Neutrophil (primary cell): ENCODE results near the gene SORCS2.

ENCODE experiments used
- H3K27ac ChIP-seq: fragments of 200-600 bp; sonication (generic); 2 replicates; pipeline ENCODE4 v1.5.1; 2016; ENCODE audit warnings: mild to moderate bottlenecking, moderate library complexity
- H3K27me3 ChIP-seq: fragments of 200-600 bp; sonication (generic); 2 replicates; pipeline ENCODE4 v1.6.0; 2016; ENCODE audit warnings: mild to moderate bottlenecking
- H3K36me3 ChIP-seq: fragments of 200-600 bp; sonication (generic); 2 replicates; pipeline ENCODE4 v1.5.1; 2017
- H3K4me1 ChIP-seq, 2 experiments: fragments of 200-600 bp in 1 of 2; sonication (generic) in 1 of 2; 1 replicate in 1 of 2; 2 replicates in 1 of 2; pipeline versions ENCODE4 v1.5.1 to v1.6.1; 2013 to 2016; ENCODE audit warnings: low read depth in 1 of 2, low read length in 1 of 2, mild to moderate bottlenecking in 1 of 2, moderate library complexity in 1 of 2; ENCODE audit not compliant: control insufficient read depth in 1 of 2, insufficient read depth in 1 of 2
- H3K4me3 ChIP-seq, 2 experiments: fragments of 200-600 bp in 1 of 2; sonication (generic) in 1 of 2; 1 replicate in 1 of 2; 2 replicates in 1 of 2; pipeline ENCODE4 v1.5.1; 2013 to 2016; ENCODE audit warnings: low read depth in 1 of 2, low read length in 1 of 2, mild to moderate bottlenecking in 1 of 2, moderate library complexity in 1 of 2
- H3K9me3 ChIP-seq: fragments of 200-600 bp; sonication (generic); 2 replicates; pipeline ENCODE4 v1.5.1; 2016
- CTCF ChIP-seq: fragments of 200-600 bp; sonication (generic); IDR thresholded peaks from 2 replicates; pipeline ENCODE4 v1.5.1; 2016; ENCODE audit warnings: antibody characterized with exemption

The SORCS2 gene

DNA sequence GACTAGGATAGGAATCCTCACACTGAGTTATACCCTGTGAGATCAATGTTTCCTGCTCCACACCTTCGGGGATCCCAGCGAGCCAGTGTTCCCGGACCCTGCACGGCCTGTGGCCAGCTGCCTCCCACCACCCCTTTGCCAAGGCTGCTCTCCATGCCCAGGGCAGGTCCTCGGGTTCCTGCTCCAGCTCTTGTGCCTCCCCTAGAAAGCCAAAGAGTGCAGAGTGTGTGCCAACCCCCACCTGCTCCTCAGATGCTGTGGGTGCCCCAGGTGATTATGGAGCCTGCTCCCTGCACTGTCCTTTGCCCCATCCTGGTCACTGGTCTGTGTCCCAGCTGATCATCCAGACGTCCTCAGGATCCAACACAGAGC is 500.9 kb downstream of the SORCS2 start:
- Histone ChIP-seq H3K27ac (no peak overlapping the region), H3K9me3 (no peaks in the 10 kb centered on the region), H3K36me3 (no peaks in the 10 kb centered on the region), H3K4me1 (no peaks in the 10 kb centered on the region), H3K4me3 (no peak overlapping the region), H3K27me3 (peaks cover 6% of the 10 kb centered on the region)
- TF ChIP-seq CTCF, result no peak

- Histone ChIP-seq H3K36me3 (no peaks in the 10 kb centered on the region), H3K4me3 (no peak overlapping the region), H3K4me1 (no peaks in the 10 kb centered on the region), H3K27ac (no peak overlapping the region), H3K27me3 (peaks cover 6% of the 10 kb centered on the region), H3K9me3 (no peaks in the 10 kb centered on the region)
- no peak for TF ChIP-seq CTCF
Observed at GRCh38 chr4:7693711-7694110, 501.4 kb downstream of the SORCS2 start.

DNA sequence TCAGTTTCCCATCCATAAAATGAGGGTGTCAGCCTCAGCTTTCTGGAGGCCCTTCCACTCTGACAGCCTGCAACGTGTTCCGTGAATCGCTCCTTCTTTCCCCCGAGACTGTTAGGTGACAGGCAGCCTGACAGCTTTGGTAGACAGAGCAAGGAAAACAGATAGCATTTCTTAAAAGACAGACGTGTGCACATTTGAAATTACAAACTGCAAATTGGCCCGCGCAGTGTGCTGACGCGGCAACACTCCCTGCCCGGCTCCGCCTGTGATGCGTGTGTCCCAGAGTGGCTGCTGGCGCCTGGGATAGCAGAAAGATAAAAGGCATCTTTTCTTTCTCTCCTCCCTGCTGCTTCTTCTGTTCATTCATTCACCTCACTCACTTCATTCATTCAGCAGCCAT is 502.0 kb downstream of the SORCS2 start:
- no peak for TF ChIP-seq CTCF
- H3K4me1 ChIP-seq, result no peaks in the 10 kb centered on the region

DNA sequence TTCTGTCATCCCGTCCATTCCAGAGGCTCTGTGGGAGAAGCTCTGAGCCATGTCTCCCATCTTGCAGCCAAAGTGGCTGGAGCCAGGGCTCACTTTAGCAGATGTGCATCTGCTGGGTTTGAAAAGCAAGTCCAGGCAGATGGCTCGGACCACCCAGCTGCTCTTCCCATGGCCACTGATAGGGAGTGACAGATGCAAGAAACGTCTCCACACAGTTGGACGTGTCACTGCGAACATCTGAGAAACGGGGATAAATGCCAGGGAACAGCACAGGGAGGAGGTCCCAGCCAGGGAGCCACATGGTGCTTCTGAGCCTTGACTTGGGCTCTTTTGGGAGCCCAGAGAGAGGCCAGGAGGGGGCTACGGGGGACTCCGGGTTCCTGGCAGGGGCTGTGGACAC is 505.0 kb downstream of the SORCS2 start:
- Histone ChIP-seq H3K4me3 (no peak overlapping the region), H3K36me3 (no peaks in the 10 kb centered on the region)
- TF ChIP-seq CTCF, result no peak

More for the DNA sequence above, 502.0 kb downstream of the SORCS2 start:
- Histone ChIP-seq H3K9me3 (no peaks in the 10 kb centered on the region), H3K4me3 (no peak overlapping the region), H3K27me3 (peaks cover 11% of the 10 kb centered on the region), H3K36me3 (no peaks in the 10 kb centered on the region), H3K27ac (no peak overlapping the region)

DNA sequence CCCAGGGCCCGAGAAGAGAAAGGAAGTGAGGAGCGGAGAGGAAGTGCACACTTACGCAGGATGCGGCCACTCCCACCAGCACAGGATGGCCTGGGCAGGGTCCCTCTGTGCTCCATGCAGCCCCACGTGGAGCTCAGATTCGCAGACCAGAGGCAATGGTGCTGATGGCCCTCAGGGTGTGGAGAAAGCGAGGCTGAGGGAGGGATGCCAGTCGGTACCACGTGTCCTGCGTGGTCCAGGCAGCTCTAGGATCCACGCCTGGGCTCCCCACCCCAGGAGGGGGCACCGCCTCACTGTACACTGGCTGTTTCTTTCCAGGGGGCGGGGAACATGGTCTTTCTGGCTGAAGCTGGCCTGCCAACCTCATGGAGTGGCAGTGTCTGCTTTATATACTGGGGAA is 505.5 kb downstream of the SORCS2 start:
- Histone ChIP-seq H3K27me3 (peaks cover 15% of the 10 kb centered on the region), H3K27ac (no peak overlapping the region), H3K9me3 (no peaks in the 10 kb centered on the region), H3K4me1 (no peaks in the 10 kb centered on the region), H3K4me3 (no peak overlapping the region), H3K36me3 (no peaks in the 10 kb centered on the region)
- TF ChIP-seq CTCF, result no peak

More for the DNA sequence above, 505.0 kb downstream of the SORCS2 start:
- Histone ChIP-seq H3K27me3 (peaks cover 15% of the 10 kb centered on the region), H3K27ac (no peak overlapping the region), H3K4me1 (no peaks in the 10 kb centered on the region), H3K9me3 (no peaks in the 10 kb centered on the region)

DNA sequence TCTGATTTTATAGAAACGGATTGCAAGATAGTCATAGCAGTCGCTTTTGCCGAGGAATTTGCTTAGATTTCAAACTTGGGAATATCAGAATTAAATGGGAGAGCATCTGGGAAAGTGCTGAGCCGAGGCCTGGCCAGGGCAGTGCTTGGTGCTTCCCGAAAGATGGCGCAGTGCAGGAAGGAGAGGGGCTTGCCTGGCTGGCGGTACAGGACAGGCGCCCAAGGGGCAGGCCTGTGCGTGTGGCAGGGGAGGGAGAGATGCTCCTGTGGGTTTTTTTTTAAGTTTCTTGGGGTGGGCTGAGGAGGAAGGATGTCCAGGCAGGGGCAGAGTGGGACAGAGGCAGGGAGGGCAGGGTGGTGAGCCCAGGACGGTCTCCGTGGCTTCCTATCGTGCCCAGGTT is 506.2 kb downstream of the SORCS2 start:
- no peak for TF ChIP-seq CTCF
- peaks cover 15% of the 10 kb centered on the region for H3K27me3 ChIP-seq
- no peak overlapping the region for H3K27ac ChIP-seq
- H3K9me3 ChIP-seq, result no peaks in the 10 kb centered on the region
- no peaks in the 10 kb centered on the region for H3K4me1 ChIP-seq
- no peaks in the 10 kb centered on the region for H3K36me3 ChIP-seq
- no peak overlapping the region for H3K4me3 ChIP-seq
